Neural crest cell (in vitro differentiated cells): ENCODE results near the gene C1orf159. TPM values are rescaled to one million over a fixed set of nuclear protein-coding genes. Genes with fewer than 3 reads are reported as not detected.

Experiments
- DNase-seq: peaks from one replicate; pipeline ENCODE4 v3.0.0; 2021; ENCODE audit warnings: low read depth, mixed read lengths, low spot score
- H3K27ac Mint-ChIP-seq: one replicate; pipeline ENCODE4 v1.8.0; 2021; ENCODE audit warnings: mild to moderate bottlenecking, mixed read lengths; ENCODE audit not compliant: unreplicated experiment
- H3K27me3 Mint-ChIP-seq: 2 replicates; pipeline ENCODE4 v1.8.0; 2021; ENCODE audit warnings: low read depth, mild to moderate bottlenecking, mixed read lengths
- H3K36me3 Mint-ChIP-seq: 2 replicates; pipeline ENCODE4 v1.8.0; 2021; ENCODE audit warnings: low read depth, mild to moderate bottlenecking, mixed read lengths
- H3K4me1 Mint-ChIP-seq: 2 replicates; pipeline ENCODE4 v1.8.0; 2021; ENCODE audit warnings: mixed read lengths
- H3K4me3 Mint-ChIP-seq: one replicate; pipeline ENCODE4 v1.8.0; 2021; ENCODE audit warnings: mild to moderate bottlenecking, mixed read lengths
- H3K9me3 Mint-ChIP-seq: 2 replicates; pipeline ENCODE4 v1.8.0; 2021; ENCODE audit warnings: mixed read lengths
- CTCF ChIP-seq: fragments of 200-600 bp; sonication (generic); conservative IDR thresholded peaks from 2 replicates; pipeline ENCODE4 v1.5.0; 2021; ENCODE audit warnings: antibody characterized with exemption, mild to moderate bottlenecking
- total RNA-seq: library from RNA; stranded (reverse); gene quantifications from 2 replicates; pipeline ENCODE4 v1.2.1, GENCODE V29; 2021

Gene C1orf159
- total RNA-seq, 1 donor from 2014 or later = 26.1 TPM

DNA sequence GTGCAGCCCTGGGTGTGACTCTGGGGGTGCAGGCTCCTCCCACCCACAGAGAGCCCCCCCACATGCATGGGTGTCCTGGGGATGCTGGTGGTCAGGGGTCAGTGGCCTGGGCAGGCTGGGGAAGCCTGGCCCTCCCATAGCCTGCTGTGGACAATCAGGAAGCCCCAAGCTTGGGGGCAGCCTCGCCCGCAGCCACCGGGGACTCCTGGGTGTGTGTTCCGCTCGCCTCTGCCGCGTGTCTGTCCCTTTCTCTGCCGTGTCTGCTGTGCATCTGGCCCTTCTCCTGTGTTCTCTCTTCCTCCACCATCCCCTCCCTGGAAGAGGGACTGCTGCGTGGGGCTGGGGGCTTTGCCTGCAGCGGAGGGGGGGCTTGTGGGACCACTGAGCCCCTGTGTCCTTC, 73.1 kb downstream of the C1orf159 start:
- H3K4me1 Mint-ChIP-seq = peaks cover 11% of the 10 kb centered on the region
- no peak for TF ChIP-seq CTCF
- H3K9me3 Mint-ChIP-seq = no peaks in the 10 kb centered on the region
- H3K27me3 Mint-ChIP-seq = peaks cover 20% of the 10 kb centered on the region
- no peak for DNase-seq
- peak overlapping the region; percentile 31 for H3K4me3 Mint-ChIP-seq
- peaks cover 3% of the 10 kb centered on the region for H3K36me3 Mint-ChIP-seq
- H3K27ac Mint-ChIP-seq = no peak overlapping the region

DNA sequence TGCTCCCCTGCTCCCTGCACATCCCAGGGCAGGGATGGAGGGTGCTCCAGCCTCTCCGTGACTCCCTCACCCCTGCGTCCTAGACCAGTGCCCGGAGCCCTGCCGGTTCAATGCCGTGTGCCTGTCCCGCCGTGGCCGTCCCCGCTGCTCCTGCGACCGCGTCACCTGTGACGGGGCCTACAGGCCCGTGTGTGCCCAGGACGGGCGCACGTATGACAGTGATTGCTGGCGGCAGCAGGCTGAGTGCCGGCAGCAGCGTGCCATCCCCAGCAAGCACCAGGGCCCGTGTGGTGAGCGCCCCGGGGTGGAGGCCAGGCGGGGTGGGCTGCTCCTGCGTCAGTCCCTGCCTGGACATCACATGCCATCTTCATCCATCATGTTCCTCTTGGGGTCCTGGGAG, 74.0 kb downstream of the C1orf159 start:
- no peak overlapping the region for H3K4me3 Mint-ChIP-seq
- no peaks in the 10 kb centered on the region for H3K9me3 Mint-ChIP-seq
- H3K4me1 Mint-ChIP-seq = peaks cover 11% of the 10 kb centered on the region
- no peak overlapping the region for H3K27ac Mint-ChIP-seq
- no peak for DNase-seq
- H3K36me3 Mint-ChIP-seq = peaks cover 3% of the 10 kb centered on the region
- peaks cover 22% of the 10 kb centered on the region for H3K27me3 Mint-ChIP-seq
- no peak for TF ChIP-seq CTCF

DNA sequence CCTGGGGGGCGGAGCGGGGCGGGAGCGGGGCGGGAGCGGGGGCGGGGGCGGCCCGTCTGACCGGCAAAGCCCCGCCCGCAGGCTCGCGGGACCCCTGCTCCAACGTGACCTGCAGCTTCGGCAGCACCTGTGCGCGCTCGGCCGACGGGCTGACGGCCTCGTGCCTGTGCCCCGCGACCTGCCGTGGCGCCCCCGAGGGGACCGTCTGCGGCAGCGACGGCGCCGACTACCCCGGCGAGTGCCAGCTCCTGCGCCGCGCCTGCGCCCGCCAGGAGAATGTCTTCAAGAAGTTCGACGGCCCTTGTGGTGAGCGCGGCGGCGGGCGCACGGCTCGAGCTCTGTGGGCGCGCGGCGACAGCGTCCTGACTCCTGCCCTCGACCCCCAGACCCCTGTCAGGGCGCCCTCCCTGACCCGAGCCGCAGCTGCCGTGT, 74.8 kb downstream of the C1orf159 start:
- Mint-ChIP-seq H3K27me3 (peaks cover 23% of the 10 kb centered on the region), H3K9me3 (no peaks in the 10 kb centered on the region), H3K36me3 (peaks cover 3% of the 10 kb centered on the region), H3K4me3 (no peak overlapping the region), H3K4me1 (peaks cover 11% of the 10 kb centered on the region), H3K27ac (no peak overlapping the region)
- no peak for DNase-seq
- TF ChIP-seq CTCF = no peak

DNA sequence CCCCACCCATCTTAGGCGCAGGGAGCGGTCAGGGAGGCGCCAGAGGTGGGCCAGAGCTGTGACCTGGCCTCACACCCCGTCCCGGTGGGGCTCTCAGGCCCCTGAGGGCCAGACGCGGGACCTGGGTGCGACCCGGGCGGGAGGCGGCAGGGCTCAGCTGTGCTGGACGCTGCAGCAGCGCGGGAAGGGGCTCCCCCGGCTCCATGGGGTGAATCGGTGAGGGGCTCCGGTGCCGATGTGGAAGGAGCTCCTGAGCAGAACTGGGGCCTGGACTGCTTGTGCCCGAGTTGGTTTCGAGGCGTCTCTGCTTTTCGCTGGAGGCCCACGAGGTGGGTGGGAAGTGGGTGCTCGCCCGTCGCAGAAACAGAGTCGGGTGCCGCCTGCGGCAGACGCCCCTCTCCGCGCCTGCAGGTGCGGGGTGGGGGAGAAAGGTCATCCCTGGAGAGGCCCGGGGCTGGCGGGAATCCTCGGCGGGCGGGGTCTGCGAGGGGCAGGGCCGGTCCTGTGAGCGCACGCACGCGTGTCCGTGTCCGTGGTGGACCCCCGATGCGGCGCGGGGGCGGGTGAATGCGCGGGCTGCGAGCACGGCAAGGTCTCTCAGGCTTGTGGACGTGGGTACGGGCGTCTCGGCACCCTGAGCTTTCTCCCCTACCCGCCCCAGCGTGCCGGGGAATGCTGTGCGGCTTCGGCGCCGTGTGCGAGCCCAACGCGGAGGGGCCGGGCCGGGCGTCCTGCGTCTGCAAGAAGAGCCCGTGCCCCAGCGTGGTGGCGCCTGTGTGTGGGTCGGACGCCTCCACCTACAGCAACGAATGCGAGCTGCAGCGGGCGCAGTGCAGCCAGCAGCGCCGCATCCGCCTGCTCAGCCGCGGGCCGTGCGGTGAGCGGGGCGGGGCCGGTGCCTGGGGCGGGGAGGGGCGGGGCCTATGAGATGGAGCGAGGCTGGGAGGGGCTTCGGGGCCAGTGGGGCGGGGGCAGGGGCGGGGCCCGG, 75.6 kb downstream of the C1orf159 start:
- H3K4me1 Mint-ChIP-seq = peaks cover 11% of the 10 kb centered on the region

More for the DNA sequence above, 75.6 kb downstream of the C1orf159 start:
- Mint-ChIP-seq H3K27ac (no peak overlapping the region), H3K9me3 (no peaks in the 10 kb centered on the region), H3K36me3 (peaks cover 3% of the 10 kb centered on the region), H3K4me3 (peak overlapping the region; percentile 49), H3K27me3 (peaks cover 26% of the 10 kb centered on the region)
- peak; percentile 32 for TF ChIP-seq CTCF
- peak; percentile 58 for DNase-seq
